ENCODE measurements around the gene ABHD8.
"Not testable (repeated sequence)": the region's sequence is repeated elsewhere in the genome, so short reads cannot be mapped to it uniquely, and the experiment has no call there.

Gene ABHD8

DNA sequence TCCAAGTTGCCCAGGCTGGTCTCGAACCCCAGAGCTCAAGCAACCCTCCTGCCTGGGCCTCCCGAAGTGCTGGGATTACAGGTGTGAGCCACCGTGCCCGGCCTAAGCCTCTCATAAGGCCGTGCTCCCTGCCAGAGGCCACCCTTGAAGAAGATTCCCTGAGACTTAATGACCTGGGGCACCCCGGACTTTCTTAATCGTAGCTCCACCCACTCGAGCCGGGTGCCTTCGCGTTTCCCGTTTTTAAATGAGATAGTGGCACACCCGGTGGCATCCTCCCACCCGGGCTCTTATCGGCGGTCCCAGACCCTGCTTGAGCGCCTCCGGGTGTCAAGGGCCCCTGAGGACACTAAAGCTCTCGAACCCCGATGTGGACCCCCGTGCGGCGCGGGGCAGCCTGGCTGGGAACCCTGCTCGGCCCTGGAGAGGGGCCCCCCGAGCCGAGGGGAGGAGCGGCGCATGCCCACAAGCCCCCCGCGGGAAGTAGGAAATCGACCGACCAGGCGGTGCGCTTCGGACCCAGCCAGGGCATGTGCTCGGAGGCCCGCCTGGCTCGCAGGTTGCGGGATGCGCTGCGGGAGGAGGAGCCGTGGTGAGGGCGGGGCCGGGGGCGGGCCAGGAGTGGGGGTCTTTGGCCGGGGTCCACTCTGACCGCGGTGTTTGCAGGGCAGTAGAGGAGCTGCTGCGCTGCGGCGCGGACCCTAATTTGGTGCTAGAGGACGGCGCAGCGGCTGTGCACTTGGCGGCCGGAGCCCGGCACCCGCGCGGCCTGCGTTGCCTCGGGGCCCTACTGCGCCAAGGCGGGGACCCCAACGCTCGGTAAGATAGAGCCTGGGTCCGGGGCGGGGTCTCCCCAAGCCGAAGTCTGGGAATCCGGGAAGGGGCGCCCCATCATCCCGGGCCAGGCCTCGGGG is 21.6 kb downstream of the ABHD8 start, which contains the start of gene ANKLE1:
Gene ANKLE1 (plus strand): TSS at position 511 of the 914 bp plus-strand sequence. CDS start 20 bp downstream, at position 531.
- H3K36me3 ChIP-seq (ENCODE audit: insufficient read depth, low read length): peaks cover 11% of the 10 kb centered on the region; the same call in 1 of the 2 replicates
- TF ChIP-seq POLR2AphosphoS5 (IDR thresholded peaks at IDR 0.05; ENCODE audit: borderline replicate concordance, low read depth, low read length) (peak; percentile 65; the same call in 1 of the 2 replicates), EZH2 (IDR thresholded peaks at IDR 0.05) (no peak)
- peak within 1 kb of the TSS; percentile 43 for H3K9ac ChIP-seq (ENCODE audit: insufficient read length)
- H3K9me3 ChIP-seq (ENCODE audit: low read depth, low read length): no peaks in the 10 kb centered on the region
- no peak for DNase-seq (ENCODE audit: low read depth, low spot score)
- peak within 1 kb of the TSS; percentile 78 for H3K4me3 ChIP-seq
- no peak within 1 kb of the TSS for H3K27ac ChIP-seq

DNA sequence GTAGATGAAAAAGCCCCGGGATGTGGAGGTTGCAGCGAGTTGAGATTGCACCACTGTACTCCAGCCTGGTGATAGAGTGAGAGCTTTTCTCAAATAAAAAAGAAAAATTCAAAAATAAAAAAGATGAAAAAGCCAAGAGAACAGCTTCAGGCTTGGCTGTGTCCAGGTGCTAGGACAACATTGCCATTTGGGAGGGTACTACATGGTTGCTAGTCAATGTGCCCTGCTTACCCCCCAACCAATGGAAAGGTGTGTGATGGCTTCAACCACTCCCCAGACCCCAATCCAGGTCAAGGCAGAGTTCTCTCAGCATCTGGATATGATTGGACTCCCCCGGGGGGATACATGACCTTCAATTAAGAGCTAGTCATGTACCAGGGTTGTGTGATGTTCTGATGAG is 23.8 kb downstream of the ABHD8 start:
- no peak for DNase-seq (ENCODE audit: low read depth, low spot score)
- Histone ChIP-seq H3K9ac (ENCODE audit: insufficient read length) (no peak overlapping the region), H3K27ac (no peak overlapping the region), H3K4me3 (no peak overlapping the region), H3K36me3 (ENCODE audit: insufficient read depth, low read length) (peaks cover 21% of the 10 kb centered on the region; the same call in 1 of the 2 replicates), H3K9me3 (ENCODE audit: low read depth, low read length) (no peaks in the 10 kb centered on the region)
- TF ChIP-seq POLR2AphosphoS5 (IDR thresholded peaks at IDR 0.05; ENCODE audit: borderline replicate concordance, low read depth, low read length) (no peak), FOXP2 (optimal IDR thresholded peaks at IDR 0.05; ENCODE audit: control extremely low read depth, extremely low read length, insufficient read depth) (no peak), EZH2 (IDR thresholded peaks at IDR 0.05) (no peak)

- Histone ChIP-seq H3K27ac (no peak overlapping the region), H3K9me3 (ENCODE audit: low read depth, low read length) (no peaks in the 10 kb centered on the region), H3K4me3 (no peak overlapping the region), H3K36me3 (ENCODE audit: insufficient read depth, low read length) (peaks cover 26% of the 10 kb centered on the region; the same call in 1 of the 2 replicates), H3K9ac (ENCODE audit: insufficient read length) (no peak overlapping the region)
- TF ChIP-seq EZH2 (IDR thresholded peaks at IDR 0.05): no peak
- no peak for TF ChIP-seq FOXP2 (optimal IDR thresholded peaks at IDR 0.05; ENCODE audit: control extremely low read depth, extremely low read length, insufficient read depth)
- no peak for TF ChIP-seq POLR2AphosphoS5 (IDR thresholded peaks at IDR 0.05; ENCODE audit: borderline replicate concordance, low read depth, low read length)
- no peak for DNase-seq (ENCODE audit: low read depth, low spot score)
These were observed 27.6 kb downstream of the ABHD8 start for GRCh38 chr19:17275441-17276175.

DNA sequence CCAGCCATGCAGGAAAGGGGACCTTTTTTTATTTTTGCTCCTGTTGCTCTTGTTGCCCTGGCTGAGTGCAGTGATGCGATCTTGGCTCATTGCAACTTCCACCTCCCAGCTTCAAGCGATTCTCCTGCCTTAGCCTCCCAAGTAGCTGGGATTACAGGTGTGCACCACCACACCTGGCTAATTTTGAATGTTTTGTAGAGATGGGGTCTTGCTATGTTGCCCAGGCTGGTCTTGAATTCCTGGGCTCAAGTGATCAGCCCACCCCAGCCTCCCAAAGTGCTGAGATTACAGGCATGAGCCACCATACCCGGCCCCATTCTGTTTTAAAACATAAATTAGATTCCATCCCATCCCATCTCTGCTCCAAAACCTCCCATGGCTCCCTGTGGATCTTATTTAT is 28.3 kb downstream of the ABHD8 start:
- H3K36me3 ChIP-seq (ENCODE audit: insufficient read depth, low read length): peaks cover 26% of the 10 kb centered on the region; the same call in 1 of the 2 replicates
- not testable (repeated sequence) for H3K9ac ChIP-seq (ENCODE audit: insufficient read length); H3K27ac ChIP-seq; DNase-seq (ENCODE audit: low read depth, low spot score); H3K4me3 ChIP-seq; H3K9me3 ChIP-seq (ENCODE audit: low read depth, low read length)

GRCh38 chr19:17268754-17269153 is 34.5 kb downstream of the ABHD8 start:
- H3K27ac ChIP-seq: no peak overlapping the region

DNA sequence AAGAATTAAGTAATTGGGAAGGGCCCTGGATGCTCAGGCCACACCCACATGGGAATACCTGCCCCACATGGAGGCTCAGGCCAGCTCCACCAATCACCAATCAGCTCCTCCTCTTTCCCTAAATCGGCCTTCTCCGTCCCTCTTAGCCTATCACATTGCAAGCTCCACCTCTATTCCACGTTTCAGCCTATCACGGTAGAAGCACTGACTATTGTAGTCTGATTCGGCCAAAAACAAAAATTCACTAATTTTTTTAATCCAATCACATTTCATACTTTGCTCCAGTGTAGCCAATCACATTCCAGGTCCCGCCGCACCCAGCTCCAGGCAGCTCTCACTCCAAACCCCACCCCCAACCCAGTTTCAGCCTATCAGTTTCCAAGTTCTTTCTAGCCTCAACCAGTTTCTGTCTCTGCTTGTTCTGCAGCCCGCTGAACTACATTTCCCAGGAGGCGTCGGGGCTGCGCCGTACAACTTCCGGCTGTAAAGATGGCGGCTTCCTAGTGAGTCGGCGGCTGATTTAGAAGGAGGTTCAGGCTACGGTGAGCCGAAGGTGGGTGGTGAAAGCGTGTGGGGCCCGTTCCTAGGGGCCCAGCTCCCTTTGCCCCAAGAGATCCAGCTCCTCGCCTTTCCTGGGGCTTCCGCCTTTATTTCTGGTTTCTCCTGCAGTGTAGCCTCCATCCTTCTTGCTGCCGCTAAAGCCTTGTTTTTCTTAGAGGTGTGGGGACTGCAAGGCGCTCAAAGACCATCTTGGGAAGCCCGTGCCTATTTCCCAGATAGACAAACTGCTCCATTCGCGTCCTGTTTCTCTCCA is 36.0 kb downstream of the ABHD8 start, which contains the start of gene BABAM1:
Gene BABAM1 (plus strand): TSS at position 469 of the 814 bp plus-strand sequence. CDS start 1,364 bp downstream, outside the sequence.
- TF ChIP-seq FOXP2 (optimal IDR thresholded peaks at IDR 0.05; ENCODE audit: control extremely low read depth, extremely low read length, insufficient read depth) (no peak), POLR2AphosphoS5 (IDR thresholded peaks at IDR 0.05; ENCODE audit: borderline replicate concordance, low read depth, low read length) (peak; percentile 90)
- H3K27ac ChIP-seq: peak within 1 kb of the TSS; percentile 71; the same call in 1 of the 2 replicates
- no peaks in the 10 kb centered on the region for H3K9me3 ChIP-seq (ENCODE audit: low read depth, low read length)
- DNase-seq (ENCODE audit: low read depth, low spot score): peak; percentile 100
- H3K4me3 ChIP-seq: peak within 1 kb of the TSS; percentile 99
- peak within 1 kb of the TSS; percentile 89 for H3K9ac ChIP-seq (ENCODE audit: insufficient read length)
- H3K36me3 ChIP-seq (ENCODE audit: insufficient read depth, low read length): peaks cover 10% of the 10 kb centered on the region; the same call in 1 of the 2 replicates

More at GRCh38 chr19:17268754-17269153, 34.5 kb downstream of the ABHD8 start:
- Histone ChIP-seq H3K9ac (ENCODE audit: insufficient read length) (no peak overlapping the region), H3K36me3 (ENCODE audit: insufficient read depth, low read length) (peaks cover 10% of the 10 kb centered on the region; the same call in 1 of the 2 replicates), H3K4me3 (no peak overlapping the region), H3K9me3 (ENCODE audit: low read depth, low read length) (no peaks in the 10 kb centered on the region)
- DNase-seq (ENCODE audit: low read depth, low spot score): no peak
- no peak for TF ChIP-seq FOXP2 (optimal IDR thresholded peaks at IDR 0.05; ENCODE audit: control extremely low read depth, extremely low read length, insufficient read depth)
- TF ChIP-seq EZH2 (IDR thresholded peaks at IDR 0.05): no peak
- no peak for TF ChIP-seq POLR2AphosphoS5 (IDR thresholded peaks at IDR 0.05; ENCODE audit: borderline replicate concordance, low read depth, low read length)

DNA sequence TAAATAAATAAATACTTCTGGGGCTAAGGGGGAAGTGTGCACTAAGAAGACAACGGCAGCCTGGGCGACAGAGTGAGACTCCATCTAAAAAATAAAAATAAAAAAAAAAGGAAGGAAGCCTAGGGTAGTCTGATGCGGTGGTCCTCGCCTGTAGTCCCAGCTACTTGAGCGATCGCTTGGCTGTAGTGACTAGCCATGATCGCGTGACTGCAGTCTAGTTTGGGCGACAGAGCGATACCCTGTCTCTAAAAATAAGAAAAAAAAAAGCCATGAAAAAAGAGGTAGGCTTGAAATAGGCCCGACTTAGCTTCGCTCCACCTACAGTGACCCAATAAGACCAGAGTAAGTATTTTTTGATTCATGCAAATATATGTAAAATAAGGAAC is 36.6 kb downstream of the ABHD8 start:
- no peak for TF ChIP-seq EZH2 (IDR thresholded peaks at IDR 0.05)
- no peak for TF ChIP-seq POLR2AphosphoS5 (IDR thresholded peaks at IDR 0.05; ENCODE audit: borderline replicate concordance, low read depth, low read length)
- TF ChIP-seq FOXP2 (optimal IDR thresholded peaks at IDR 0.05; ENCODE audit: control extremely low read depth, extremely low read length, insufficient read depth): no peak
- no peaks in the 10 kb centered on the region for H3K9me3 ChIP-seq (ENCODE audit: low read depth, low read length)
- no peak overlapping the region for H3K9ac ChIP-seq (ENCODE audit: insufficient read length)
- H3K36me3 ChIP-seq (ENCODE audit: insufficient read depth, low read length): peaks cover 10% of the 10 kb centered on the region; the same call in 1 of the 2 replicates
- H3K27ac ChIP-seq: peak overlapping the region; percentile 71; the same call in 1 of the 2 replicates
- H3K4me3 ChIP-seq: no peak overlapping the region
- DNase-seq (ENCODE audit: low read depth, low spot score): no peak

Measured in SK-N-MC (cell line).